ENCODE measurements around the gene FBXW8. TPM values are rescaled to one million over a fixed set of nuclear protein-coding genes. Genes with fewer than 3 reads are reported as not detected.
"Not testable (repeated sequence)": the region's sequence is repeated elsewhere in the genome, so short reads cannot be mapped to it uniquely, and the experiment has no call there.

FBXW8 gene
- polyA plus RNA-seq, 4 donors: 23.3 to 27.8 (median 24.3) TPM

- no peak for DNase-seq (ENCODE audit: low read depth in 4 of 4, low spot score in 2 of 4)
Measured at GRCh38 chr12:117046861-117047530, 136.2 kb downstream of the FBXW8 start.

DNA sequence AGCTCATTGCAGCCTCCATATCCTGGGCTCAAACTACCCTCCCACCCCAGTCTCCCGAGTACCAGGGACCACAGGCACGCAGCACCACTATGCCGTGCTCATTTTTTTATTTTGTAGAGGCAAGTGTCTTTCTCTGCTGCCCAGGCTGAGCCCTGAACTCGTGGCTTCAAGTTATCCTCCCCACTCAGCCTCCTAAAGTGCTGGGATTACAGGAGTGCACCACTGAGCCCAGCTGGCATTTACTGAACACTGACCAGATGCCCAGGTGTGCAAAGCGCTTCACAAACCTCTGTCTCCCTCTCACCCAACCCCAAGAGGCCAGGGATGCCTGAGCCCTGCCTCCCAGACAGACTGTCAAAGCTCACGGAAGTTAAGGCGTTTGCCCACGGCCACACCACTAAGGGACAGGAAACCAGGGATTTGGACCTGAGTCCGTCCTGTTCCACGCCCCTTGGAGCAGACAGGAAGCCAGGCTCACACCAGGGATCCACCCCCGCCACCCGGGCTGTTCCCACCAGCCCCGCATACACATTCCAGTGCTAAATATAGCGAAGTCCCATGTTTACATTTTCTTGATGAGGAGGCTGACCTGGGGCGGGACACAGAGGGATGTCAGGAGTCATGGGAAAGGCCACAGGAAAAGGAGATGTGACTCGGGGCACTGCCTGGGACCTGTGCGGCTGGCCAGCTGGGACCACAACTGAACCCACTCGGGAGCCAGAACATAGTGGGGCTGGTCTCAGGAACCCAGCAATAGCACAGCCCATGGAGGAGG, 137.2 kb downstream of the FBXW8 start:
- DNase-seq (ENCODE audit: low read depth in 4 of 4, low spot score in 2 of 4): no peak

GRCh38 chr12:117048585-117048904, 137.8 kb downstream of the FBXW8 start:
- DNase-seq (ENCODE audit: low read depth in 4 of 4, low spot score in 2 of 4): no peak

DNA sequence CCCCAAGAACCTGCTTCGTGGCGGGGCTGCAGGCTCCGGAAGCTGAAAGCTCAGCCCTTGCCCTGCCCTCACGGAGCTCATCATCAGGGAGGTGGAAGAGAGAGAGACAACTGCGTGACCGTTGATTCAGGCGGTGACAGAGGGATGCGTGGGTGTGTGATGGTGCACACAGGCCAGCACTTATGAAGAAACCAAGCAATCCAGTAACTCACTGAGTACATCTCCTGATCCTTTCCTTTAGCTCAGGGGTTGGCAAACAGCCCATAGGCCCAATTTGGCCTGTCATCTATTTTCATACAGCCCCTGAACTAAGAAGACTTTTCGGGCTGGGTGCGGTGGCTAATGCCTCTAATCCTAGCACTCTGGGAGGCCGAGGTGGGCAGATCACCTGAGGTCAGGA, 138.5 kb downstream of the FBXW8 start:
- no peak for DNase-seq (ENCODE audit: low read depth in 4 of 4, low spot score in 2 of 4)

DNA sequence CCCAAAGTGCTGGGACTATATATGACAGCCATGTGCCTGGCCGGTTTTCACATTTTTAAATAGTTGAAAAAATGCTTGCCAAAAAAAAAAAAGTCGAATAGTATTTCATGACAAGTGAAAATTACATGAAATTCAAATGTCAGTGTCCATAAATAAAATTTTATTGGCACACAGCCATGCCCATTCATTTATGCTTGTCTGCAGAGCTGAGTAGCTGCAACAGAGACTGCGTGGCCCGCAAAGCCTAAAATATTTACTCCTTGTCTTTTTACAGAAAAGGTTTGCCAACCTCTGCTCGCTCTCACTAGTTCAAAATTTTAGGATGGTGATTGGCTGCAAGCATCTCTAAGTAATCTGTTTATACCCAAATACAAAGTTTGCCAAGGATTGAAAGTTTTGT, 139.3 kb downstream of the FBXW8 start:
- DNase-seq (ENCODE audit: low read depth in 4 of 4, low spot score in 2 of 4): no peak

DNA sequence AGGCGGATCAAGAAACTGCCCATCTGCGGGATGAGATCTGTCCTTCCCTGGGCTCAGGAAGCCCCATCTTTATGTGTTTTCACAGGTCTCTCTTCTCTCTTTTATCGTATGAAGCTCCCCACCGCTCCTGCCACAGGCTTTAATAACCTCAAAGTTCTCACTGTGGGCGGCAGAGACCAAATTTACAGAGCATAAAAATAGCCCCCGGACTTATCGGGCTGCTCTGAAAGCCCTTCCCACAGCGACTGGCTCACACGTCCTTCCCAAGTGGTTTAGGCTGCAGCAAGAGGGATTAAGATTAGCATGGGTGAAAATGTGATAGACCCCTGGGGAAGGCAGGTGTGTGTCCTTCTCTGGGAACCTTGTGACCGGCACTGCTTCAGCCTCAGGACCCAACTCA, 140.6 kb downstream of the FBXW8 start:
- DNase-seq (ENCODE audit: low read depth in 4 of 4, low spot score in 2 of 4): no peak

GRCh38 chr12:117052386-117053049, 141.8 kb downstream of the FBXW8 start:
- DNase-seq (ENCODE audit: low read depth in 4 of 4, low spot score in 2 of 4): no peak

DNA sequence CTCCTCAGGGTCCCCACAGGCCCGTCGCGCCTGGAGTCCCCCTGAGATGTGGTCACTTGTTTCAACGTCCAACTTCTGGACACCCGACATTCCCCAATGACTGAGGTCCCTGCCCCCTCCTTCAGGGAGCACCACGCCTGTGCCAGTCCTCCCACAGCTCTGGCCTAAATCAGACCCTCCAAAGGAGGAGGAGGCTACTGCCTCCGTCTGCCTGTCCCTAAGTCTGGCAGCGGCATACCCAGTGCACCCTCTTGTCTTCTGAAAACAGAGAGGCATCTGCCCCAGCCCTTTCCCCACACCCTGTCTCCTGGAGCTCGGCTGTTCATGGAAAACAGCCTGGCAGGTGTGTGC, 142.3 kb downstream of the FBXW8 start:
- DNase-seq (ENCODE audit: low read depth in 4 of 4, low spot score in 2 of 4): no peak

DNA sequence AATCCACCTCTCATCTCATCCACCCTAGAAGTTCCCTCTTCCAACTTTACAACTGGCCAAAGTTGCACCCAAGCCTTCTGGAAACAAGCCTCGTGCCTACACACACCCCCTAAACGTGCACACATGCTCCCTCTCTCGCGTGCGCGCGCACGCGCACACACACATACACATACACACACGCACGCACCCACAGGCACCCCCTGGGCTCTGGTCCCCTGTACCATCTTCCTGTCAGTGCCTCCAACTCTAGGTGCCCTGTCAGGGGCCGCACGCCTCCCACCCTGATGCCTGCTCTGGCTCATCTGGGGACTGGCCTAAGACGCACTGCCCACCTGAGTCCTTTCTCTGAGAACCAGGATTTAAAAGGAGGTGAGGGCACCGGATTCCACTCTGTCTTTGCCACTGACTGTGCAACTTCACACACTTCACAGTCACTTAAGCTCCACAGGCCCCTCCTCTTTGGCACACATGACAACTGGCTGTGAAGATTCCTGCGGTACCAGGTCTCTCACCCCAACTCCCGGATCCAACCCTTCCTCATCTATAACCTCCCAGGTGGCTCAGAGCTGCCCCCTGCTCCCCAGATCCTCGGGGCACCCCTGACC, 142.9 kb downstream of the FBXW8 start:
- DNase-seq (ENCODE audit: low read depth in 4 of 4, low spot score in 2 of 4): no peak

- no peak for DNase-seq (ENCODE audit: low read depth in 4 of 4, low spot score in 2 of 4)
Measured at GRCh38 chr12:117054279-117054678, 143.5 kb downstream of the FBXW8 start.

GRCh38 chr12:117057626-117058025, 146.9 kb downstream of the FBXW8 start:
- DNase-seq (ENCODE audit: low read depth in 4 of 4, low spot score in 2 of 4): not testable (repeated sequence)

DNA sequence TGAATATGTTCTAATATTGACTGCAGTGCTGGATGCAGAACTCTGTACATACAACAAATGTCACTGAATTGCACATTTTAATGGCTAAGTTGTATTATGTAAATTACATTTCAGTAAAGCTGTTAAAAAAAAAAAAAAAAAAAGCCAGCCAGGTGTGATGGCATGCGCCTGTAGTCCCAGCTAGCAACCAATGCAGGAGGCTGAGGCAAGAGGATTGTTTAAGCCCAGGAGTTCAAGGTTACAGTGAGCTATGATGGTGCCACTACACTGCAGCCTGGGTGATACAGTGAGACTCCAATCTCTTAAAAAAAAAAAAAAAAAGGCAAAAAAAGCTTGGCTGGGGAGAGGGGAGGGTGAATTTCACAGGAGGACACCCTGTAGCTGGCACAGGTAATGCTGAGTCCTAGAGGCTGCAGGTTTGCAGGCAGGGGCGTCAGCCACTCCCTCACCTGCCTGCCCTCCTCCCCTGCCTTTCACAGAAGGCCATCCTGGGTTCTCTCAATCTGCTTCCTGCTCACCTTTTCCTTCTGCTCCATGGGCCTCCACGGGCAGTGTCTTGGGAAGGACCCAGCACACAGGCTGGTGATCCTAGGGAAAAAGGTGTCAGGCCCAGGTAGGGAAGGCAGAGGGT, 147.8 kb downstream of the FBXW8 start:
- DNase-seq (ENCODE audit: low read depth in 4 of 4, low spot score in 2 of 4): no peak

DNA sequence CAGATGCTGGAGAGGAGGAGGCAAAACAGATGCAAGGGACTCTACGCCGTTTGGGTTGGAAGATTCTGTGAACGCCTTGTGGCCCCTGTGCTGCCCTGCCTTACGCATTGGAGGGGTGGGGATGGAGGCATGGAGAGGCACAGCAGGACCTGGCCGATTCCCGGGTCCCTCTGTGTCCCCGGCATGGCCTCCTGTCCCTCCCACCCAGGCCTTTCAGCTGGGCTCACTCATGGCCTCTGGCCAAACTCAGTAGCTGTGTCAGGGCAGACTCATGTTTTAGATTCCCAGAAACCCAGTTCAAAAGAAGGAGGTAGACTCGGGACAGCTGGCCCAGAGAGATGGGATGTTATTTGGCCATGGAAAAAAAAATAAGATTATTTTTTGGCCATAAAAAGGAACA, 148.4 kb downstream of the FBXW8 start:
- DNase-seq (ENCODE audit: low read depth in 4 of 4, low spot score in 2 of 4): no peak

GRCh38 chr12:117060246-117060928, 149.6 kb downstream of the FBXW8 start:
- DNase-seq (ENCODE audit: low read depth in 4 of 4, low spot score in 2 of 4): no peak

- DNase-seq (ENCODE audit: low read depth in 4 of 4, low spot score in 2 of 4): no peak
Measured at GRCh38 chr12:117060929-117061305, 150.2 kb downstream of the FBXW8 start.

GRCh38 chr12:117061555-117062079, 150.9 kb downstream of the FBXW8 start:
- no peak for DNase-seq (ENCODE audit: low read depth in 4 of 4, low spot score in 2 of 4)

DNA sequence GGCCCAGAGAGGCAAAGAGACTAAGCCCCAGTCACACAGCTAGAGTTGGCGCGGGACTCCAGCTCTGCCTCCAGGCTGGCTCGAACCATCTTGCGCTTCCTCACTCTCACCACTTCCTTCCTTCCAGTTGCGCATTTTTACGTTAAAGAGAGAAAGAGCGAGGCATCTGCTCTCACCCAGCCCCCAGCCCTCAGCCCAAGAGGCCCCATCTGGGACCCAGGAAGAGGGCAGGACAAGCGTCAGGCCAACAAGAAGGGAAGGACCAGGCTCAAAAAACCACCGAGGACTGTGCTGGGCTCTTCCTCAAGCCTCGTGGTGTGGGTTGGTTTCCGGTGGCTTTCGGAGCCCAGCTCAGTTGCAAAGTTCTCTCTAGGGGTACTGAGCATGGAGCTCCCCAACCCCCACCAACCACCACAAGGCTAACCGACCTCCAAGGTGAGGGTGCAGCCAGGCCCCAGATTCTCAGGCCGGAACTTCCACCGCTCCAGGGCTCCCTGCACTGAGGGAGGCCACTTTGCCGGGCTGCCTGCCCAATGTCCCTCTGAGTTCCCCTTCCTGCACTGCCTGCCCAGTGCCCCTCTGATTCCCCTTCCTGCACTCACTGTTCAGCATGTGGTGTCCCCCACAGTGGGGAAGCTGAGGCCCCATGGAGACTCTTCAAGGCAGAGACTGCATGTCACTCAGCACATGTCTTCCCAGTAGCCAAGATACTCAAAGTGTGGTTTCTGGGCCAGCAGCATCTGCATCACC, 152.6 kb downstream of the FBXW8 start:
- no peak for DNase-seq (ENCODE audit: low read depth in 4 of 4, low spot score in 2 of 4)

GRCh38 chr12:117064049-117064448, 153.3 kb downstream of the FBXW8 start:
- DNase-seq (ENCODE audit: low read depth in 4 of 4, low spot score in 2 of 4): no peak

- no peak for DNase-seq (ENCODE audit: low read depth in 4 of 4, low spot score in 2 of 4)
Measured at GRCh38 chr12:117064596-117064995, 153.8 kb downstream of the FBXW8 start.

DNA sequence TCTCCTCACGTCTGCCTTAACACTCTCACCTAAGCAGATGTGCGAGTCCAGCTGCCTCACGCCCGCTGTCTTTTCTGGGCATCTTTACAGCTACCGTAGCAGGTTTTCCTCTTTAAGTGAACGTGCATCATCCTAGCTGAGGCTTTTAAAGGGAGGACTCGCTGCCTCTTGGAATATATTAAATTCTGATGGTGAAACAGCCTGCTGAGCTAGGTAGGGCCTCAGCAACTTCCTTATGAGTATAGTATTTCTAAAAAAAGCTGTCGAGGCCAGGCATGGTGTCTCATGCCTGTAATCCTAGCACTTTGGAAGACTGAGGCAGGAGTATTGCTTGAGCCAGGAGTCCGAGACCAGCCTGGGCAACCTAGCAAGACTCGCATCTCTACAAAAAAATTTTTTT, 156.3 kb downstream of the FBXW8 start:
- DNase-seq (ENCODE audit: low read depth in 4 of 4, low spot score in 2 of 4): no peak
